ENCODE results near the gene DEPP1.
"Not testable (repeated sequence)": the region's sequence is repeated elsewhere in the genome, so short reads cannot be mapped to it uniquely, and the experiment has no call there.

Gene DEPP1

GRCh38 chr10:44978570-44979280 lies at the start of gene DEPP1:
DEPP1 (minus strand) TSS chr10:44978809; CDS start chr10:44978030, 779 bp downstream.
- no peak for DNase-seq

- no peak for DNase-seq
Observed at GRCh38 chr10:45023426-45023825, 44.8 kb upstream of the DEPP1 start.

- DNase-seq: no peak
Observed at GRCh38 chr10:45015590-45015989, 37.0 kb upstream of the DEPP1 start.

GRCh38 chr10:45014557-45014956 lies 35.9 kb upstream of the DEPP1 start:
- not testable (repeated sequence) for DNase-seq

GRCh38 chr10:45008524-45009161 lies 30.0 kb upstream of the DEPP1 start:
- no peak for DNase-seq

GRCh38 chr10:45006276-45007030 lies 27.8 kb upstream of the DEPP1 start:
- DNase-seq: no peak

- no peak for DNase-seq
Observed at GRCh38 chr10:45005284-45005683, 26.7 kb upstream of the DEPP1 start.

- DNase-seq: no peak
Observed at GRCh38 chr10:45004661-45005060, 26.1 kb upstream of the DEPP1 start.

- DNase-seq: no peak
Observed at GRCh38 chr10:45003432-45004000, 24.9 kb upstream of the DEPP1 start.

GRCh38 chr10:45001381-45002148 lies 23.0 kb upstream of the DEPP1 start:
- DNase-seq: no peak

GRCh38 chr10:45000752-45001380 lies 22.3 kb upstream of the DEPP1 start, which contains the start of gene ZNF22:
ZNF22 (plus strand) TSS chr10:45000923; CDS start chr10:45003369, 2,446 bp downstream.
- peak; percentile 55 for DNase-seq

GRCh38 chr10:45000138-45000751 lies 21.6 kb upstream of the DEPP1 start:
- DNase-seq: no peak

GRCh38 chr10:44998146-44998631 lies 19.6 kb upstream of the DEPP1 start:
- no peak for DNase-seq

- no peak for DNase-seq
Observed at GRCh38 chr10:44997105-44997748, 18.6 kb upstream of the DEPP1 start.

- no peak for DNase-seq
Observed at GRCh38 chr10:44995914-44996669, 17.5 kb upstream of the DEPP1 start.

- DNase-seq: no peak
Observed at GRCh38 chr10:44995581-44995913, 16.9 kb upstream of the DEPP1 start.

GRCh38 chr10:44994752-44995530 lies 16.3 kb upstream of the DEPP1 start:
- DNase-seq: no peak

GRCh38 chr10:44993922-44994751 lies 15.5 kb upstream of the DEPP1 start:
- no peak for DNase-seq
